ENCODE measurements around the gene ARHGAP21. TPM values are rescaled to one million over a fixed set of nuclear protein-coding genes. Genes with fewer than 3 reads are reported as not detected.

The ARHGAP21 gene
- total and polyA plus RNA-seq, 5 experiments from 2014 or later = 1.7 to 49.6 (median 7.0) TPM

Other genes with a start within 250 kb of the ARHGAP21 start
- 1 to 10 TPM; 1.8 to 3.1 TPM for gene PRTFDC1, start 228.7 kb upstream of the ARHGAP21 start, total RNA-seq
- 1 to 10 TPM in 1 of 3 donors, under 1 TPM in 2; 0.93 to 1.7 (median 0.94) TPM for gene PRTFDC1, start 228.7 kb upstream of the ARHGAP21 start, polyA plus RNA-seq